ENCODE data around the gene SORBS1.

DNA sequence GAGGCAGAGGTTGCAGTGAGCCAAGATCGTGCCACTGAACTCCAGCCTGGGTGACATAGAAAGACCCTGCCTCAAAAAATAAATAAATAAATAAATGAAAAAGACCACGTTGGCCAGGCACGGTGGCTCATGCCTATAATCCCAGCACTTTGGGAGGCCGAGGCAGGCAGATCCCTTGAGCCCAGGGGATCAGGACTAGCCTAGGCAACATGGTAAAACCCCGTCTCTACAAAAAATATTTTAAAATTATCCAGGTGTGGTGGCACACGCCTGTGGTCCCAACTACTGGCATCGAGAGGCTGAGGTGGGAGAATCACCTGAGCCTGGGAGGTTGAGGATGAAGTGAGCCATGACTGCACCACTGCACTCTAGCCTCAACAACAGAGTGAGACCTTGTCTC is 153.6 kb downstream of the SORBS1 start:
- TF ChIP-seq, protein P1, sequence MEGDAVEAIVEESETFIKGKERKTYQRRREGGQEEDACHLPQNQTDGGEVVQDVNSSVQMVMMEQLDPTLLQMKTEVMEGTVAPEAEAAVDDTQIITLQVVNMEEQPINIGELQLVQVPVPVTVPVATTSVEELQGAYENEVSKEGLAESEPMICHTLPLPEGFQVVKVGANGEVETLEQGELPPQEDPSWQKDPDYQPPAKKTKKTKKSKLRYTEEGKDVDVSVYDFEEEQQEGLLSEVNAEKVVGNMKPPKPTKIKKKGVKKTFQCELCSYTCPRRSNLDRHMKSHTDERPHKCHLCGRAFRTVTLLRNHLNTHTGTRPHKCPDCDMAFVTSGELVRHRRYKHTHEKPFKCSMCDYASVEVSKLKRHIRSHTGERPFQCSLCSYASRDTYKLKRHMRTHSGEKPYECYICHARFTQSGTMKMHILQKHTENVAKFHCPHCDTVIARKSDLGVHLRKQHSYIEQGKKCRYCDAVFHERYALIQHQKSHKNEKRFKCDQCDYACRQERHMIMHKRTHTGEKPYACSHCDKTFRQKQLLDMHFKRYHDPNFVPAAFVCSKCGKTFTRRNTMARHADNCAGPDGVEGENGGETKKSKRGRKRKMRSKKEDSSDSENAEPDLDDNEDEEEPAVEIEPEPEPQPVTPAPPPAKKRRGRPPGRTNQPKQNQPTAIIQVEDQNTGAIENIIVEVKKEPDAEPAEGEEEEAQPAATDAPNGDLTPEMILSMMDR (IDR thresholded peaks at IDR 0.05; ENCODE audit: insufficient read depth, low read depth, low read length), result no peak
- no peak for TF ChIP-seq EZH2 (IDR thresholded peaks at IDR 0.05; ENCODE audit: insufficient read depth, low read length)

All from astrocyte (in vitro differentiated cells and primary cell).